Activated T-helper 1 cell treated with anti-CD3 and anti-CD28 coated beads, Interleukin-2, amount 50 U/mL, for 16 hours (primary cell): ENCODE results near the gene EIPR1.

ENCODE experiments used
- DNase-seq, 2 donors: peaks; one replicate each; pipeline ENCODE4 v3.0.0-alpha.2; 2020; ENCODE audit warnings: low read depth in 1 of 2, low spot score in 1 of 2

EIPR1 gene

GRCh38 chr2:3325458-3326181 is 52.0 kb downstream of the EIPR1 start:
- no peak for DNase-seq

GRCh38 chr2:3324404-3325281 is 53.0 kb downstream of the EIPR1 start:
- DNase-seq, result no peak

DNA sequence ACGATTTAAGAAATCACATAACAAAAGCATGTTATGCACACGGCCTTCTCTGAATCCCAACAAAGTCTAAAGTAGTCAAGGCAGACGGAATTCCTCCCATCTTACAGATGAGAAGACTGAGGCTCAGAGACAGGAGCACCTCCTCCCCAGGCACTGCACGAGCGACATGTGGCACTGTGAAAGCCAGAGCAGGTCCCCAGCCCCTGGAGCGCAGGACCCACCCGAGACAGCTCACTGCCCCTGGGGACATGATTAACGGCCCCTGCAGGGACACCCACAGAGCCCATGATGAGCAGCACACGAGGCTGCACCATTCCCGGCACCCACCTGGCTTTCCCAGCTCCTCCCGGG is 53.6 kb downstream of the EIPR1 start:
- no peak for DNase-seq

DNA sequence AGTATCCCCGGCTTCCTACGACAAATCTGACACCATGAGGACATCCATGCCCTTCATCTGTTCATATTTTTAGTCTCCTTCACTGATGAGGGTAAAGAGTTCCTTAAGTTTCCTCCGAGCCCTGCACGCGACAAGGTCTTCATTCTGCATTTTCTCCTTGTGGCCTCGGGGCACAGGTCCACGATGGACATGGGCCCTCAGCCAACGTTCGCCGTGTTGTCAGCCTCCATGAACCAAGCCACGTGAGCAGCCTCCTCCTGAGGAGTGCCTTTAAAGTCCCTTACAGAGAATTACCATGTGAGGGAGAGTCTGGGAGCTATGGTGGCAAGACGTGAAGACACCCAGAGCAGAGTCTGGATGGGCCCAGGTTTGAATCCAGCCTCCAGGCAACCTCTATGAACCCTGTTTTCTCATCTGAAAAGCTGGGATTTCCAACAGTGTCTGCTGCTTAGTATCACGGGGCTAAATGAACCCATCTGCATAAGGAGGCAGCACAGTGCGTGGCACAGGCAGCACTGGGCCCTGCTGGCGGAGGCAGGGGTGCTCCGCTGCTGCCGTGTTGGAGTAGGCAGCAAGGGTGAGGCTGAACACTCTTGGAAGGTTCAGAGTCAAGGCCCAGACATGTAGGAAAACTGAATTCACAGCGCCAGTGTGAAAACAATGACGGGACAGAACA is 54.1 kb downstream of the EIPR1 start:
- no peak for DNase-seq

DNA sequence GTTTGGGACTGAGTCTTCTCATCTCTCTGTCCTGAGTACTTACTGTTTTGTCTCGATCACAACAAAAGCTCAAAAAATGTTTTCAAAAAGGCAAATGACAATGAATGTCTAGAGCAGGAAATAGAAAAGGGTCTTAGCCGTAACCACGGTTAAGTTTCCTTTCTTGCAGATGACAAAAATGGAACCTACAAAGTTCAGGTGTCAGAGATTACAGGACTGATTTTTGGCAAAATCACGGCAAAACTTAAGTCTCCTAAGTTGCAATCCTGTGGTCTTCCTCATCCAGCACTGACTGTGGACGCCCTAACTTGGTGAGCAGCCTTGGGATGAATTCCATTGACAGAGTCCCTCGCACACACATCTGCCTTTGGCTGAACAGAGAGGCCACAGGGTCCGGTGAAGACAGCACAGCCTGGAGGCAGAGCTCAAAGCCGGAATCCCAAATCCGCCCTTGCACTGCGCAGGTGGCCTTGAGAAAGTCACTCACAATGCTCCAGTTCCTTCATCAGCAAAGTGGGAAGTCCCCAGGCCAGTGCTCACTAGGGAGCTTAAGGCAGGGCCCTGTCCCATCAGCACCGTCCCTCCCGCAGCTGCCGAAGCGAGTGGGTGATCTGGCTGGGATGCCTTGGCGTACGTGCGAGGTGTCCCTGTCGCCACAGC is 55.2 kb downstream of the EIPR1 start:
- DNase-seq, result no peak

- DNase-seq, result no peak
Measured at GRCh38 chr2:3321825-3322224, 55.8 kb downstream of the EIPR1 start.

DNA sequence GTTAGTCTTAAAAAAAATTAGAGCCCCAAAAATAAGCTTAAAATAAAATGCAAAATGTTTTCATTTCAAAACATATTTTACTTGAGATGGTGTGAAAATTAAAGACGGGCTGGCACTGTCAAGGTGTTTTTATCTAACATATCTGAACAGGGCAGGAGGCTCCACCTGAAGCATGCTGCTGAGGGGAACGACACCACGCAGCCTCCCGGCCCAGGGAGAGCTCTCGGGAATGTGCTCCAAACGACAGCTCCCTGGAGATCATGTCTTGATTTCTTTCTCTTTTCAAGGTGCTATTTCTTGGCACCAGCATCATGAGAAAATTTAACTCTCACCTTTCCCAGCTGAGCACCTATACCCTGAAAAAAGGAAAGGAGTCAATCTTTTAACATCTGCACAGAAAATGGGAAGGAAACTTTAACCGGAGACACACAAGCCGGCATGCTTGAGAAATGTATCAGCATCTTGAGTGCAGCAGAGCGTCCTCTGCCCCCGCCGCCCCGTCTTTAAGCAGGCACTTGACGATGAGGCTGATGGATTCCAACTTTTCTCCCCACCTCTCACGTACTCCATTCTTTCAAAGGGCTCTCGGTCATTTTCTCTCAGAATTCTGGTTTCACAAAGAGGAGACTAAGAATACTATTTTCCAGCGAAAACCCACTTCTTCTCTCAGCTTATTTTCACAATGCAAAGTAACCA is 56.6 kb downstream of the EIPR1 start:
- DNase-seq, result no peak

DNA sequence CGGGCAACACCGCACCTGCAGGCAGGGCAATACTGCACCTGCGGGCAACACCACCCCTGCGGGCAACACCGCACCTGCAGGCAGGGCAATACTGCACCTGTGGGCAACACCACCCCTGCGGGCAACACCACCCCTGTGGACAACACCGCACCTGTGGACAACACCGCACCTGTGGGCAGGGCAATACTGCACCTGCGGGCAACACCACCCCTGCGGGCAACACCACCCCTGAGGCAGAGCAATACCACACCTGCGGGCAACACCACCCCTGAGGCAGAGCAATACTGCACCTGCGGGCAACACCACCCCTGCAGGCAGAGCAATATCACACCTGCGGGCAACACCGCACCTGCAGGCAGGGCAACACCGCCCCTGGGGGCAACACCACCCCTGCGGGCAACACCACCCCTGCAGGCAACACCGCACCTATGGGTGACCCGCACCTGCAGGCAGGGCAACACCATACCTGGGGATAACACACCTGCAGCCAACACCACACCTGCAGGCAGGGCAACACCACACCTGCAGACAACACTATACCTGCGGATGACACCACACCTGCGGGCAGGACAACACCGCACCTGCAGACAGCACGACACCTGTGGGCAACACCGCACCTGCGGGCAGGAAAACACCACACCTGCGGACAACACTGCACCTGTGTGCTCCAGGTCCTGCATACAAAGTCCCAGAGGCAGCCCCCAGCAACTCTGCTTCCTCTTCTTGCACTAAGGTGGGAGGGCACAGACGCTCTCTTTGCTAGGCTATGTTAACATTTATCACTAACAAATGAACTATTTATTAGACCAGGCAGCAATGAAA is 57.7 kb downstream of the EIPR1 start:
- DNase-seq, result no peak

GRCh38 chr2:3319134-3319533 is 58.5 kb downstream of the EIPR1 start:
- DNase-seq, result no peak

DNA sequence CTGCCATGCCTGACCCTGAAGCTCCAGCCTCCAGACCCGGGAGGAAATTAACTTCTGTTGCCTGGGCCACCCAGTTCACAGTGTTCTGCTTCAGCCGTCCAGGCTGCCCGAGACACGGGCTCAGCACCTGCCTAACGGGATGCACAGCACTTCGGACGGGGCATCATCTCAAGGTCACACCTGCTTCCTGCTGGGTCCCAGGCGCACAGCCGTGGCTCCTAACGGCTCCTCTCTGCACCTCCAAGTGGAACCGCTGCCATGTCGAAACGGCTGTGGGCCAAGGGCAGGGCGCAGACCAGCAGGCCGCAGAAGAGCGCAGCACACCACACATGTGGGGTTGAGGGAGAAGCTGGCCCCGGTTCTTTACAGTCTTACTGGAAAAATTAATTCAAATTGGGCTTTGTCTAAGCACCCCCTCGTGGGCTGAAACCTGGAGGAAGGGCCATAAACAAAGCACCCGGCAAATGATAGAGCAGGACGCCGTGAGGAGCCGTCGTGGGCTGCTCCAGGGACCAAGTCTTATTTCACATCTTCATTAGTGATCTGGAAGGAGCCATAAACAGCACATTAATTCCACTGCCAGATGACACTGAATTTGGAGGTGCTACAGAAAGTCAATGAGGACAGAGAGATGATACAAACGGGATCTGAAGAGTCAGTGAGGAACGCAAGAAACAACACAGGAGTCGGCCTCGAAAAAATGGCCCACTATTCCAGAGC is 59.6 kb downstream of the EIPR1 start:
- DNase-seq, result no peak

DNA sequence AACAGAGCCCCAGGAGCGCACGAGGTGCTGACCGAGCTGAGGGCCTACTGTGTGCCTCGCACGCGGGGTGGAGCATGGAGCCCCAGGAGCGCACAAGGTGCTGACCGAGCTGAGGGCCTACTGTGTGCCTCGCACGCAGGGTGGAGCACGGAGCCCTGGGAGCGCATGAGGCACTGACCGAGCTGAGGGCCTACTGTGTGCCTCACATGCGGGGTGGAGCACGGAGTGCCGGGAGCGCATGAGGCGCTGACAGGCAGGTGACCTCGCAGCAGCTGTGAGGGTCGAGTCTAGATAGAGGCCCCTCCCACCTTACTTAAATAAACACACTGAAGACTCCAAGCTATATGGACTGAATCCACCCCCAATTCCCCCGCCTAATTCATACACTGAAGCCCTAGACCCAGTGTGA is 60.3 kb downstream of the EIPR1 start:
- DNase-seq, result no peak

GRCh38 chr2:3316456-3317276 is 61.0 kb downstream of the EIPR1 start:
- no peak for DNase-seq

DNA sequence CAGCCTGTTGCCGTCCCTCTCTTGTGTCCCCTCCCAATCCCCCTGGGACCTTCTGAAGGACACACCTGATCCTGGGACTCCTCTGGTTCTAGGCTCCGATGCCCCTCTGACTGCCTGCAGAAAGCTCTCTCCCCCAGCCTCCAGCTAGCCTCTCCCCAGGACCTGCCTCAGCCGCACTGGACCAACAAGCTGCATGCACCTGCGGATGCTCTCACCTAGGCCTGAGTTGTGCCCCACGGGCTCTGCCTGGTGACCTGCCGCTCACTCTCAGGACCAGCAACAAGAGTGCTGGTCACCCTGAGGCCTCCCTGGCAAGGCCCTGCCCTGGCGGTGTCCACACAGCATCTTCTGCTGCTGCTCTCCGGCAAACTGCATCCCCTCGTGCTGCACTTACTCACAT is 63.0 kb downstream of the EIPR1 start:
- DNase-seq, result no peak

DNA sequence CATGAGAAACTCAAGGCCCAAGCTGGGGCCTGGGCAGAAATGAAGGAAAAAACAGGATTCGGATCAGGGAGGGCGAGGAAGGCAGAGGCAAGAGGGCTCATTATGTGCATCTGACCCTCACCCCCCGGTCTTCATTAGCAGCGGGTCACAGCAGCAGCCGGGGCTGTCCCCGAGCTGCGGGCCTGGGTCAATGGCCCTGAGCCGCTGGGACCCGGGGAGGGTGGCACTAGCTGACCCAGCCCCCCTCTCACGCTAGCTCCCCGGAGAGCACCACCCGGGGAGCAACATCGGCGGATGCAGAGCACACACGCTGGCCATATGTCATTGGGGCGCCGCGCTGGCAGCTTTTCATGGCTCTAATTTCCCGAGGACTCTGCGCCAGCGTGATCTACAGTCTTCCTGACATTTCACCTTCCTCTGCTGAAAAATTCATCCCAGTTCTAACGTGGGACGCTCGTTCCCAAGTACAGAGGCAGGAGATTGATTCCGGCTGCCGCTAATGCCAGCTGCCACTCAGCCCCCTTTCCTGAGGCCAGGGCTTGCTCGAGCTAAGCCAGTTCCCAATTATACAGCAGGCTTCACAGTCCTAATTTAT is 63.7 kb downstream of the EIPR1 start:
- no peak for DNase-seq

DNA sequence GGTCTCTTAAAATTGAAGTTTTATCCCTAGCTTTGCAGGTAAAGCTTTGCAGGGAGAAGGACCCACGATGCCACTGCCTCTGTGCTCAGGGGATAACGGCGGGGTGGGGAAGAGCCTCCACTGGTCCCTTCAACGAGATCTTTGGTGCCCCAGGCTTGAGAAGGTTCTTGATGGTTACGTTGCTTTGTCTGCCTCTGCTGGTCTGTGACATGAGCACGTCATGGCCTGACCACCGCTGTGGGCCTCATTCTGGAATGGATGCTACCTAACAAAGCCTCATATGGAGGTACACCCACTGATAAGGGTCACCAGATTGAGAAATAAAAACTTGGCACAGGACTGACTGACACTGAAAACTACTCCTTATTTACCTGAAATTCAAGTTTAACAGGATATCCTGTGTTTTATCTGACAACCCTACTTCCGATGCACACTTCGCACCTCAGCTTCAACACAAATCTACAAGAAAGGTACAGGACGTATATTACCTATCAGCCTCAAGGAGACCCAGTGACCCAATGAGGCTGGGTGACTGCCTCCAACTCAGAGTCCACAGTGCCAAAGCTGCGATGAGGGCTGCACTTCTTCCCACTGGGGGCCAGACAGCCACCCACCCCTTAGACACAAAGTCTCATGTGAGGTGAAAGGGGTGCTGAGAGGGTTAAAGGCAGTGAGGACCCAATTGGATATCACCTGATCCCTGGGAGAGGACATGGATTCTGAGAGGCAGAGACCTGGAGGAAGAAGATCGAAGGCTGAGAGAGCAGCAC is 64.9 kb downstream of the EIPR1 start:
- no peak for DNase-seq

DNA sequence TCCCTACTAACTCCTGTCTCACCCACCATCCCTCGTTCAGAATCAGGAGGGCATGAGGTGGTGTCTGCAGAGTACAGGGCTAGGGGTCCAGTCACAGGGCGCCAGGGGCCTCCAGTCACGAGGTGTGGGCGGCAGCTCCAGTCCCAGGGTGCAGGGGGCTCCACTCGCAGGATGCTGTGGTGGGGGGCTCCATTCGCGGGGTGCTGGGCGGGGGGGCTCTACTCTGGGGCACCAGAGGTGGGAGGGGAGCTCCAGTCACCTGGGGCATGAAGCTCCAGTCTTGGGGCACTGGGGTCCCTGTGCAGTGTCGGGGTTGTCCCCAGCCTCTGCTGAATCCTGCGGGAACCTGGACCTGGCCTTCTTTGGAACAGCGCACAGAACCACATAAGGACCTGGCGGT is 66.0 kb downstream of the EIPR1 start:
- no peak for DNase-seq
